Upper lobe of left lung (tissue), 6 donors: ENCODE measurements around the gene METRNL. TPM values are rescaled to one million over a fixed set of nuclear protein-coding genes. Genes with fewer than 3 reads are reported as not detected.

Experiments
- ATAC-seq, 2 donors: fragments of 200-7000 bp; cut with Tn5 transposase; one replicate each; pipeline ENCODE4 v1.9.1; 2022; ENCODE audit warnings: mild to moderate bottlenecking in 2 of 2, moderate library complexity in 2 of 2; ENCODE audit not compliant: low FRiP score in 2 of 2
- DNase-seq, 2 donors: peaks; one replicate each; pipeline ENCODE4 v3.0.0-alpha.2; 2019 to 2020
- H3K27ac ChIP-seq, 4 donors: fragments of 200-600 bp; sonication (generic); one replicate each; pipeline ENCODE4 v1.5.1; 2016 to 2019
- H3K27me3 ChIP-seq, 4 donors: fragments of 200-600 bp; sonication (generic); one replicate each; pipeline ENCODE4 v1.5.1; 2017 to 2019
- H3K36me3 ChIP-seq, 4 donors: fragments of 200-600 bp; sonication (generic); one replicate each; pipeline ENCODE4 v1.5.1; 2016 to 2019
- H3K4me1 ChIP-seq, 4 donors: fragments of 200-600 bp; sonication (generic); one replicate each; pipeline ENCODE4 v1.5.1; 2018 to 2019
- H3K4me3 ChIP-seq, 4 donors: fragments of 200-600 bp; sonication (generic); one replicate each; pipeline ENCODE4 v1.5.1; 2017 to 2019; ENCODE audit warnings: mild to moderate bottlenecking in 2 of 4, moderate library complexity in 1 of 4
- H3K9me3 ChIP-seq, 4 donors: fragments of 200-600 bp; sonication (generic); one replicate each; pipeline ENCODE4 v1.5.1; 2018 to 2019
- CTCF ChIP-seq, 6 experiments: fragments of 450-650 bp in 4 of 6; fragments of 200-600 bp in 2 of 6; sonication (generic) in 2 of 6; IDR thresholded peaks; one replicate each; pipeline ENCODE4 v1.5.1; 2016 to 2019; ENCODE audit warnings: antibody characterized with exemption in 6 of 6
- EP300 ChIP-seq, 4 donors: sonication (generic); formaldehyde crosslinking; IDR thresholded peaks; one replicate each; pipeline ENCODE4 v1.5.1; 2017; ENCODE audit warnings: antibody characterized with exemption in 4 of 4, control low read depth in 2 of 4
- POLR2A ChIP-seq, 4 donors: fragments of 450-650 bp; IDR thresholded peaks; one replicate each; pipeline ENCODE4 v1.5.1; 2016 to 2017; ENCODE audit warnings: antibody characterized with exemption in 4 of 4, mild to moderate bottlenecking in 2 of 4
- POLR2AphosphoS5 ChIP-seq, 2 donors: sonication (generic); formaldehyde crosslinking; IDR thresholded peaks; one replicate each; pipeline ENCODE4 v1.5.1; 2017; ENCODE audit warnings: antibody characterized with exemption in 2 of 2
- WGBS, 2 donors: methylation state at CpG; one replicate each; pipeline ENCODE4 v1.1.5; 2017 to 2018; 5-methylcytosine and 5-hydroxymethylcytosine counted together
- total RNA-seq, 6 donors: library from RNA; depleted of rRNA in 4 of 6; stranded (reverse); fragments of >200 nt in 4 of 6; gene quantifications; one replicate each; pipeline versions ENCODE4 v1.1.0 to v1.2.1, GENCODE V29; 2016 to 2021
- donor health status: DM: no; HTN: no; CAD: no; lungs with moderate emphysema.
- donor health status: DM: no; HTN: yes; CAD: no; lungs with severe emphysema.

Gene METRNL
- total RNA-seq, 6 donors from 2014 or later = 59.4 to 120 (median 76.4) TPM

GRCh38 chr17:83071365-83071764 lies 8.0 kb upstream of the METRNL start:
- ATAC-seq (no peak), DNase-seq (peak in 1 of 2 donors; percentile 37)
- H3K4me3 ChIP-seq = no peak overlapping the region
- H3K27me3 ChIP-seq = no peaks in the 10 kb centered on the region
- no peaks in the 10 kb centered on the region for H3K4me1 ChIP-seq
- no peak overlapping the region for H3K27ac ChIP-seq
- WGBS, 2 donors = 82 to 91% methylated on average over 11 of the region's 12 CpGs
- no peak for TF ChIP-seq POLR2A (IDR thresholded peaks at IDR 0.05)
- TF ChIP-seq CTCF (IDR thresholded peaks at IDR 0.05) = no peak
- no peak for TF ChIP-seq POLR2AphosphoS5 (IDR thresholded peaks at IDR 0.05)
- TF ChIP-seq EP300 (IDR thresholded peaks at IDR 0.05) = no peak
- H3K9me3 ChIP-seq = no peaks in the 10 kb centered on the region
- H3K36me3 ChIP-seq = no peaks in the 10 kb centered on the region

- no peak for TF ChIP-seq POLR2AphosphoS5 (IDR thresholded peaks at IDR 0.05)
- no peak for TF ChIP-seq POLR2A (IDR thresholded peaks at IDR 0.05)
- no peak for TF ChIP-seq EP300 (IDR thresholded peaks at IDR 0.05)
- no peak for TF ChIP-seq CTCF (IDR thresholded peaks at IDR 0.05)
- ATAC-seq (no peak), DNase-seq (peak in 1 of 2 donors; percentile 19)
- no peaks in the 10 kb centered on the region for H3K27me3 ChIP-seq
- no peaks in the 10 kb centered on the region for H3K4me1 ChIP-seq
- H3K9me3 ChIP-seq = no peaks in the 10 kb centered on the region
- no peak overlapping the region for H3K27ac ChIP-seq
- H3K4me3 ChIP-seq = no peak overlapping the region
- H3K36me3 ChIP-seq = no peaks in the 10 kb centered on the region
- 68 to 74% methylated on average over 7 to 10 of the region's 10 CpGs for WGBS, 2 donors
Measured at GRCh38 chr17:83071966-83072562, 7.3 kb upstream of the METRNL start.

- H3K27me3 ChIP-seq = no peaks in the 10 kb centered on the region
- no peaks in the 10 kb centered on the region for H3K36me3 ChIP-seq
- no peaks in the 10 kb centered on the region for H3K9me3 ChIP-seq
- 88% methylated on average over 19 of the region's 28 CpGs; no CpG with 5 or more reads in 1 of the 2 donors for WGBS, 2 donors
- TF ChIP-seq EP300 (IDR thresholded peaks at IDR 0.05) (no peak), POLR2AphosphoS5 (IDR thresholded peaks at IDR 0.05) (no peak), CTCF (IDR thresholded peaks at IDR 0.05) (no peak), POLR2A (IDR thresholded peaks at IDR 0.05) (no peak)
- H3K4me1 ChIP-seq = peaks cover 0 to 5% (median 0%) of the 10 kb centered on the region in 4 donors
- peak in 1 of 2 donors; percentile 29 for ATAC-seq
- no peak overlapping the region for H3K27ac ChIP-seq
- DNase-seq = peak in 1 of 2 donors; percentile 81
- no peak overlapping the region for H3K4me3 ChIP-seq
Measured at GRCh38 chr17:83072600-83073358, 6.6 kb upstream of the METRNL start.

- Histone ChIP-seq H3K36me3 (no peaks in the 10 kb centered on the region), H3K27me3 (no peaks in the 10 kb centered on the region), H3K9me3 (no peaks in the 10 kb centered on the region), H3K27ac (no peak overlapping the region), H3K4me3 (no peak overlapping the region), H3K4me1 (peaks cover 3 to 11% (median 5%) of the 10 kb centered on the region in 4 donors)
- peak in 1 of 2 donors; percentile 89 for DNase-seq
- no peak for TF ChIP-seq POLR2AphosphoS5 (IDR thresholded peaks at IDR 0.05)
- TF ChIP-seq CTCF (IDR thresholded peaks at IDR 0.05) = no peak
- TF ChIP-seq POLR2A (IDR thresholded peaks at IDR 0.05) = peak in 1 of 4 donors; percentile 19
- TF ChIP-seq EP300 (IDR thresholded peaks at IDR 0.05) = no peak
- ATAC-seq = peak; percentile 2 to 92
- 72 to 84% methylated on average over 12 to 32 of the region's 32 CpGs for WGBS, 2 donors
Measured at GRCh38 chr17:83073389-83074063, 5.9 kb upstream of the METRNL start.
